Muscle of arm (tissue), 12 donors: Measurements from ENCODE around the gene AXIN1. TPM values are rescaled to one million over a fixed set of nuclear protein-coding genes. Genes with fewer than 3 reads are reported as not detected.
"Not testable (repeated sequence)": the region's sequence is repeated elsewhere in the genome, so short reads cannot be mapped to it uniquely, and the experiment has no call there.

Source experiments
- DNase-seq: peaks from one replicate; pipeline ENCODE4 v3.0.0-alpha.2; 2013
- polyA plus RNA-seq, 12 donors: library from polyadenylated mRNA; unstranded; fragments of 120-200 nt; gene quantifications; one replicate each; pipeline ENCODE4 v1.2.1, GENCODE V29; 2013; ENCODE audit not compliant: insufficient read length in 12 of 12

The AXIN1 gene
- polyA plus RNA-seq, 12 donors: 8.1 to 21.7 (median 10.7) TPM; not detected in 1

- DNase-seq: no peak
Observed at GRCh38 chr16:354971-355461, 2.5 kb upstream of the AXIN1 start.

GRCh38 chr16:354291-354881 lies 1.9 kb upstream of the AXIN1 start:
- DNase-seq: no peak

GRCh38 chr16:353404-354290 lies 1.1 kb upstream of the AXIN1 start:
- DNase-seq: no peak

GRCh38 chr16:351804-352520 lies 561 bp downstream of the AXIN1 start:
- no peak for DNase-seq

- DNase-seq: no peak
Observed at GRCh38 chr16:350203-350602, 2.3 kb downstream of the AXIN1 start.

- DNase-seq: no peak
Observed at GRCh38 chr16:349211-349610, 3.3 kb downstream of the AXIN1 start.

GRCh38 chr16:348495-348894 lies 4.0 kb downstream of the AXIN1 start:
- not testable (repeated sequence) for DNase-seq

- DNase-seq: no peak
Observed at GRCh38 chr16:347203-347602, 5.3 kb downstream of the AXIN1 start.

GRCh38 chr16:346587-346986 lies 5.9 kb downstream of the AXIN1 start:
- DNase-seq: no peak

- no peak for DNase-seq
Observed at GRCh38 chr16:345772-346171, 6.8 kb downstream of the AXIN1 start.

- no peak for DNase-seq
Observed at GRCh38 chr16:342455-343213, 9.9 kb downstream of the AXIN1 start.

GRCh38 chr16:341974-342336 lies 10.6 kb downstream of the AXIN1 start:
- DNase-seq: not testable (repeated sequence)

GRCh38 chr16:341095-341973 lies 11.2 kb downstream of the AXIN1 start:
- not testable (repeated sequence) for DNase-seq

- no peak for DNase-seq
Observed at GRCh38 chr16:340370-341091, 12.0 kb downstream of the AXIN1 start.

- no peak for DNase-seq
Observed at GRCh38 chr16:339680-340079, 12.8 kb downstream of the AXIN1 start.

GRCh38 chr16:337975-338575 lies 14.4 kb downstream of the AXIN1 start:
- no peak for DNase-seq

GRCh38 chr16:337437-337836 lies 15.1 kb downstream of the AXIN1 start:
- DNase-seq: no peak

GRCh38 chr16:336269-336668 lies 16.3 kb downstream of the AXIN1 start:
- DNase-seq: no peak

- DNase-seq: not testable (repeated sequence)
Observed at GRCh38 chr16:334861-335632, 17.5 kb downstream of the AXIN1 start.
